Endothelial cell of umbilical vein (primary cell): Measurements from ENCODE around the gene CCDC188.

Experiments used
- JUN ChIP-seq: IDR thresholded peaks from 2 replicates; pipeline ENCODE4 v1.6.1; 2011; ENCODE audit warnings: borderline replicate concordance, low read depth; ENCODE audit not compliant: insufficient read length, insufficient read depth
- POLR2A ChIP-seq: IDR thresholded peaks from 2 replicates; pipeline ENCODE4 v1.6.1; 2012; ENCODE audit warnings: low read depth, mild to moderate bottlenecking, control low read depth, low read length
- TF ChIP-seq, protein P1 (sequence below), 2 donors: IDR thresholded peaks; 1 replicate in 1 of 2; 2 replicates in 1 of 2; pipeline ENCODE4 v1.5.1; 2011; ENCODE audit warnings: low read length in 2 of 2, mild to moderate bottlenecking in 2 of 2, moderate library complexity in 2 of 2, control low read depth in 1 of 2, inconsistent platforms in 1 of 2, low read depth in 1 of 2; ENCODE audit not compliant: insufficient read depth in 1 of 2; ENCODE audit errors: extremely low read depth in 1 of 2

DNA sequence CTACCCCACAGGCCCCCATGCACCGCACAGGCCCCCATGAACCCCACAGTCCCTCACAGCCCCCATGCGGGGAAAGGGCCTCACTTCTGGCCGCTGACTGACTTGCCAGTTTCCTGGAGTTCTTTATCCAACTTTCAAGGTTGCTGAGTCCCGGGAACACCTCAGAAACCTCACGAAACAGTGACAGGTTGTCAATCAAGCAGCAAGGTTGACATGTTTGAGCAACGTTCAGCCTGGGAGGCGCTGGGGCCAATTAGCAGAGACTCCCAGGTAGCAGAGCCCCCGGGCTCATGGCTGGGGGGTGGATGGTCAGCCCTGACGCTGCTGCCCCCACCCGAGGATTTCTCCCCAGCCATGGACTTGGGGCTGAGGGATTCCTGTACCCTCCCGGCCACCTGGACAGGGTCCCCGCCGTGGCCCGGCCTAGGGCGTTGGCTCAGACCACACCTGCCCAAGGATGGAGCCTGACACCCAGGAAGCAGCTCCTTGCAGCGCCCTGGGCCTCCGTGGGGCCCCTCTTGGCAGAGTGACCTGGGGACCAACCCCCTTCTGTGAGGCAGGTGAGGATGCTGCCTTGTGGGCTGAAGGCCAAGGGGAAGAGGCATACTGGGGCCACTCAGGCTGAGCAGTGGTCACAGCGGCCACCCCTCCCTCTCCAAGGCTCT lies 33.8 kb upstream of the CCDC188 start:
- TF ChIP-seq, protein P1, sequence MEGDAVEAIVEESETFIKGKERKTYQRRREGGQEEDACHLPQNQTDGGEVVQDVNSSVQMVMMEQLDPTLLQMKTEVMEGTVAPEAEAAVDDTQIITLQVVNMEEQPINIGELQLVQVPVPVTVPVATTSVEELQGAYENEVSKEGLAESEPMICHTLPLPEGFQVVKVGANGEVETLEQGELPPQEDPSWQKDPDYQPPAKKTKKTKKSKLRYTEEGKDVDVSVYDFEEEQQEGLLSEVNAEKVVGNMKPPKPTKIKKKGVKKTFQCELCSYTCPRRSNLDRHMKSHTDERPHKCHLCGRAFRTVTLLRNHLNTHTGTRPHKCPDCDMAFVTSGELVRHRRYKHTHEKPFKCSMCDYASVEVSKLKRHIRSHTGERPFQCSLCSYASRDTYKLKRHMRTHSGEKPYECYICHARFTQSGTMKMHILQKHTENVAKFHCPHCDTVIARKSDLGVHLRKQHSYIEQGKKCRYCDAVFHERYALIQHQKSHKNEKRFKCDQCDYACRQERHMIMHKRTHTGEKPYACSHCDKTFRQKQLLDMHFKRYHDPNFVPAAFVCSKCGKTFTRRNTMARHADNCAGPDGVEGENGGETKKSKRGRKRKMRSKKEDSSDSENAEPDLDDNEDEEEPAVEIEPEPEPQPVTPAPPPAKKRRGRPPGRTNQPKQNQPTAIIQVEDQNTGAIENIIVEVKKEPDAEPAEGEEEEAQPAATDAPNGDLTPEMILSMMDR (IDR thresholded peaks at IDR 0.05; ENCODE audit: extremely low read depth in 1 of 2, insufficient read depth in 1 of 2, low read depth in 1 of 2, low read length in 2 of 2), result no peak
- no peak for TF ChIP-seq POLR2A
- TF ChIP-seq JUN, result no peak
